GM19023 (cell line): ENCODE measurements around the gene MYL7.

Experiments
- ATAC-seq: cut with Tn5 transposase; IDR thresholded peaks from one replicate; pipeline ENCODE4 v1.9.1; 2021; ENCODE audit warnings: mild to moderate bottlenecking, moderate library complexity; ENCODE audit not compliant: unreplicated experiment

MYL7 gene

DNA sequence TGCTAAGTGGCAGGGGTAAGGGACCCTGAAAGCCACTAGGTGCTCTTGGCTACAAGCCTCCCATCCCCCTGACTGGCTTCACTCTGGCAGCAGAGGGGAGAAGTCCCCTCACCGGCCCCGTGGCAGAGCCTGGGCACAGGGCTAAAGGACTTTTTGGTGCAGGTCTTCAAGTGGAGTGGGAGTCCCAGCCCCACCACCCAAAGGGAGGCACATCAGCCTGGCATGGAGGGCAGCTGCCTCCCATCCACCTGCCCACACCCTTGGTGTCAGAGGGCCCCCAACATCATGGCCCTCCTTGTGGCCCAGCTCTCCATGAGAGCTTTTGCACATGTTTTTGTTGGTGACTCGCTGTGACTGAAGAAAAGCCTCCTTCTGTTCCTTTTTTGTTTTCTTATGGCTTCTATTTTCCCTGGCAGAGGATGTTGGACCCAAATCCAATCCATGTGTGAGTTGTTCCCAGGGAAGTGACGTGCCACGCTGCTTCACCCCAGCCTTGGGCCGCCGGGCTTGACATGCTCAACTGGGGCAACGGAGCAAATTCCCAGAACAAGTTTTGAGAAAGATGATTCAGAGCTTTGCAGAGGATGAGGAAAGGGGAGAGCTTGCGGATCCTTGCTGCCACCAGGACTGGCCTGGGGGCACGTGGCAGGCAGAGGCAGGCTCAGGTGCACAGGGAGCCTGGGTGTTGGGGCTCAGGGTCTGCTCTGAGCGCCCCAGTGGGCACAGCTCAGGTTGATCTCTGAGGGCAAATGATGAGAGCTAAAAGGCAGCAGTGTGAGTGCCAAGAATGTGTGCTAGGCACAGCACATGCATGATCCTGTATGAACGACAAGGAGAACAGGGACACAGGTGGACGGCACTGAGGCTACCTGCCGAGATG lies 38.9 kb downstream of the MYL7 start:
- no peak for ATAC-seq

DNA sequence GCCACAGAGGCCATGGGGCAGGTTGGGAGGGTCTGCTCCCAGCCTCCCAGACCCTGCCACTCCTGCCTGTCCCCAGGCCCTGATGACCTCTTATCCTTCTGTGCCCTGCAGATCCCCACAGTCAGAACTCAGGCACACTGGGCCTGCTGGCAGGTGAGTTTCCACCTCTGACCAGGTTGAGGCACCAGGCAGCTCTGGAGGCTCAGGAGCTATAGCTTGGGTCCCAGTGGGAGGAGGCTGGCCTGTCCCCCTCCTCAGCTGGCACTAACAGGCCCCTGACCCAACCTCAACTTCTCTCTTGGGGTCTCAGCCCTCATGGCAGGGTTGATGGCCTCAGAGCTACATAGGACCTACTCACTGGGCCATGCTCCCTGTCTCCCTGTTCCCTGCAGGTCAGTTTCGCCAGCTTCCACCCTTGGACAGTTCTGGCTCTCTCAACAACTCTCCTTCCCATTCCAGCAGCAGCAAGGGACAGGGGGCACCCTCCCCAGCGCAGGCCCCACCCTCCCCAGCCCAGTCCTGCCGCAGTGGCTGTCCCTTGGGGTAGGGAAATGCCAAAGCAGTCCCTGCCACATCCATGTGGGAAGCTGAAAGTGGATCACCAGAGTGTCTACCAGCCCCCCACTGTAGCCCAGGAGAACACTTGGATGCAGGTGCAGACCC lies 39.7 kb downstream of the MYL7 start:
- no peak for ATAC-seq

DNA sequence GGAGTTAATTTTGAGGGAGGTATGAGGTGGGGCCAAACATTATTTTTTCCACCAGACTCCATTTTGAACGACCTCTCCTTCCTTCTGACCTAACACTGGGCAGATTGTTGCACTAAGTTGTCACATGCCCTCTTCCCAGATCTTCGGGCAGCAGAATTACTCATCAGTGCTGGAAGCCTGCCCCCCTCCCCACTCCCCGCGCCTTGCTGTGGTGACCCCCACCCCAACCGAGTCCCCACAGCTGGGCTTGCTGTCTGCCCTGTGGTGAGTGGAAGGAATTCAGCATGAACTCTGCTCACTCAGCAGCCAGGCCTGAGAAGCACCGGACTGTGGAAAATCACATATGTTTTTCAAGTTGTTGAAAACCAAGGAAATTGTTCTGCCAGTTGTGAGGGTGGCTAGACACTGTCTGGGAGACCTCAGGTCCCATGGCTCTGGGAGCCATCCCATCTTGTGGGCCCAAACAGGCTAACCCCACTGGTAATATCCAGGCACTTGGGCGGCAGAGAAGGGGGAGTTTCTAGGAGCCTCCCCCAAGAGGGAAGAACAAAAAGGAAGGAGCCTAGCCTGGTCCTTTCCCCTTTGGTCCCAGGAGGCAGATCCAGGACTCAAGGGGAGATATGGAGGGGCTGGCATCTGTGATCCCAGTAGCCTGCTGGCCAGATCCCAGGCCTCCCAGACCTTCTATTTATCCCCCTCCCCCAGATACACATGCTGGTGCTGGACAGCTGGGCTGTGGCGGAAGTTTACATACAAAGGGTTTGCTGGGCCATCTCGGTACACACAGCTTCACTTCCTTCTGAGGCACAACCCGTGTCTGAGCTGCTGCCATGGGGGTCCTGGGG lies 40.5 kb downstream of the MYL7 start:
- ATAC-seq = no peak

DNA sequence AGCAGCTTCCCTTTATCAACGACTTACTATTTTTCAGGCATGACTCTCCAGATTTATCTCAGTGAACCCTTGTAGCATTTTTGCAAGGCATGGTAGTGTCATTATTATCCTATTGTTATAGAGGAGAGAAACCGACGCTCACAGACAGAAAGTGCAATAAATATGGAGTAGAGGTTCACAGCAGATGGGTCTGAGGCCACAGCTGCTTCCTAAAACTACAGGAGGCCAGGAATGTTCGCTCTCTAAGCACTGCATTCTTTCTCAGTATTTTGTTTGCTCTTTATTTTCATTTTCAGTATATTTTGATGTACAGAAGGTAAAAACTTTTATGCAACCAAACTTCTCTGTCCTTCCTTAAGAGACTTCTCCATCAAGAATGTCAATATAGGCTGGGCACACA lies 41.5 kb downstream of the MYL7 start:
- no peak for ATAC-seq

DNA sequence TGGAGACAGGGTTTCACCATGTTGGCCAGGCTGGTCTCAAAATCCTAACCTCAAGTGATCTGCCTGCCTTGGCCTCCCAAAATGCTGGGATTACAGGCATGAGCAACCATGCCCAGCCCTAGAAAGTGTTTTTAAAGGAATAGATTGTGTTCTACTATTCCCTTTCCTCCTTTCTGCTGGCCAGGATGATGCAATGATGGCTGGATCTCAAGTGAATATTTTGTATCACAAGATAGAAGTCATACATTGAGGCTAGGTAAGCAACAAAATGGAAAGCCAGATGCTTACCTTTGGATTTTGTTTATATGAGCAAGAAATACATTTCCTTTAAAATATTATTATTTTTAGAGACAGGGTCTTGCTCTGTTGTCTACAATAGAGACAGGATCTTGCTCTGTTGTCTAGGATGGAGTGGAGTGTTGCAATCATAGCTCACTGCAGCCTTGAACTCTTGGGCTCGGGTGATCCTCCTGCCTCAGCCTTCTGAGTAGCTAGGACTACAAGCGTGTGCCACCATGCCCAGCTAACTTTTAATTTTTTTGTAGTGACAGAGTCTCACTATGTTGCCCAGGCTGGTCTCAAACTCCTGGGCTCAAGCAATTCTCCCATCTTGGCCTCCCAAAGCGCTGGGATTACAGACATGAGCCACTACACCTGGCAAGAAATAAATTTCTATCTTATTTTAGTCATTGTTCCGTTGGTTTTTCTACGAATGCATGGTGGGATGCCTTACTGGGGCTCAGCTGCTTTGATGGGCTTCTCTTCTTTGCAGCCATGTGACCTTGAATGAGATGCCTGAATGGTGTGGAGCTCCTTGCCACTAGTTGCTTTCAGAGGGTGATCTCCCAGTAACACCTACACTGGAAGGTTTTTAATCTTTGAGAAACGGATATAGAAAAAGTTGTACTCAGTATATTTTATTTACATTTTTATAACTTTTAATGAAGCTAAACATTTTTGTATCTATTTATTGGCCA lies 42.8 kb downstream of the MYL7 start:
- ATAC-seq = no peak

DNA sequence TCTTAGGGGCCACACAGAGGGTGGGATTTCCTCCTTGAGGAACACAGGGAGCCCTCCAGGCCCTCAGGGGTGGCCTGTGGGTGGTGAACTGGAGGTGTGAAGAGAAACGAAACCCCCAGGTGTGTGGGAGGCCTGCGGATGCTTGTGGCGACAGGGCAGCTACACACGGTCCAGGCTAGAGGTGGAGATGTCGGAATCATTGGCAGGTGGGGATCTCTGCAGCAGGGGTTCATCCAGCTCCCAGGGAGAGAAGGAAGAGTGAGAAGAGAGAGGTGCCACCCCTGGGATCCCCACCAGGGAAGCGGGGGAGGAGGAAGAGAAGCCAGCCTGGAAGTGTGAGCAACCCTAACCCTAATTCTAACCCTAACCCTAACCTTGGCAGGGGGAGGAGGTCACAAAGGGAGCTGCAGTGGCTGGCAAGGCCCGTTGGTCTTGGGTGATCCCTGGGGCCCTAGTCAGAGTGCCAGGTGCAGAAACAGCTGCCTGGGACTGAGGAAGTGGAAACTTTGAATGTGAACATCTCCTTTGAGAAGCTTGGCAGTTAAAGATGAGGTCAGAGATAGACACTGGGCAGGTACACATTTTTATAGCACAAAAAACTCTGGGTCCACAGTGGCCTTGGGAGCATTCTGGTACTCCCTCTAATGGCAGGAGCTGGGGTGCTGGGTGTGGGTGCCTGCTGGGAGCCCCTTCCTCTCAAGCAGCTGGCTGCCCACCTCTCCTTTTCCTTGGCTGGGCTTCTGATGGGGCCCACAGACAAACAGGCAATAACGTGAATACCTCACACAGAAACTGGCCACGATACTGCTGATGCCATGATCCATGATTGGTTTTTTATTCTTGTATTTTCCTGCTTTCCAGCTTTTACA lies 43.8 kb downstream of the MYL7 start:
- ATAC-seq = peak; percentile 68

DNA sequence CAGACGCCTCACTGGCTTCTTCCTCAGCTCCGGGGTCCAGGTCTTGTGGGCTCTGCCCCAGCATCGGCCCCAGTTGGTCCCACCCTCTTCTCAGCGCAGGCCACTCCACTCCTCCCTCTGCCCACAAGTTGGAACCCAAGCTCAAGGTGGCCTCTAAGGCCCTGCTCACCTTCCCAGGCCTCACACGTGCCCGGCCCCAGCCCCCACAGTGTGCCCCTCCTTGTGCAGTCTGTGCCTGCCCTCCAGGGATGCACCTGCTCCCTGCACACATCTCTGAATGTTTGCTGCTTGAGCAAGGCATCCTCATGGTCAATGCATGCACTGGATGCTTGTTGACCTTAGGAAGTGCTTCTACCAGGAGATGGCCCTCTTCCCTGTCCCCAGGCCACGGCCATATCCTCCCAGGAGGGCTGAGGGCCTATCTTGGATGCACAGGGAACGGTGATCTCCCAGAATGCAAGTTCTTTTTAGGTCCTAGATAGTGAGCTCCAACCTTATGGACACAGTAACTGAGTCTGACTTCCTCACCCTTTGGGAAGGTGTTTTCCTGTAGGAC lies 44.7 kb downstream of the MYL7 start:
- no peak for ATAC-seq

DNA sequence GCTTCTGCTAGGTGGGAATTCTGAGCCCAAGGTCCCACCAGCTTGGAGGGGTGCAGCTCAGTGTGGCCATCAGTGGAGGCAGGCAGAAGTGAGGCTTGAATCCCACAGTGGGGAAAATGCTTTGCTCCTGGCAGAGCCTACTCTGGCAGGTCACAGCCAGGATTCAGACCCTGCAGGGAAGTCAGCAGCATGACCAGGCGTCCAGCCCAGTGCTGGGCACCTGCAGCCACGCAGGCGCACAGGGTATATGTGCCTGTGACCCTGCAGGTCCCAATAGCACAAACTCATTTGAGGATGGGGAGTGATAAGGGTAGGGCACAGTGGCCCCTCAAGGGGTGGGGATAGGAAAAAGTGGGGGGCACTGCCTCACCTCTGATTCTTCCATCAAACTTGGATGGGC lies 45.4 kb downstream of the MYL7 start:
- no peak for ATAC-seq

DNA sequence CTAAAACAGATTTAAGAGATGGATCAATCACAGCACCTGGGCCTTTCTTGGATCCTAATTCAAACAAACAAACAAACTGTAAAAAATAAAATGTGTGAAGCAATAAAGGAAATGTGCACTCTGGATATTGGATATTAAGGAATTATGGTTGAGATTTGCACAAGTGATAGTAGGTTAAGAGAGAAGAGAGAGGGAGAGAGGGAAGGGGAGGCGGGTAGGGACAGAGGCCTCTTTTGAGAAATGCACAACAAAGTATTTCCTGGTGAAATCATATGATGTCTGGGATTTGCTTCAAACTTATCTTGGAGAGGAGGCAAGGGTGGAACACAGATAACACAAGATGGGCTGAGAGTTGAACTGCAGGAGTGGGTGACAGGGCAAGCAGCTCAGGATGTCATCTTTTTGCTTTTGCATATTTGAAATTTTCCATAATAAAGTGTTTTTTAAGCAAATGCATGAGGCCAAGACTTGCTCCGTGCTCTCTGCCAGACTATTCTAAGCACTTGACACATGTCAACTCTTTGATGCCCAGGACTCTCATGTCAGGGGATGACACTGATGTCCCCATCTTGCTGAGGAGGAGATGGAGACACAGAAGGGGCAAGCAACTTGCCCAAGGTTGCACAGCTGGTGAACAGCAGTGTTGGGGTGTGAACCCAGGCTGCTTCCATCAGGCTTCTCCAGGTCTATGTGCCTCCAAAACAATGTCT lies 46.1 kb downstream of the MYL7 start:
- ATAC-seq = no peak

DNA sequence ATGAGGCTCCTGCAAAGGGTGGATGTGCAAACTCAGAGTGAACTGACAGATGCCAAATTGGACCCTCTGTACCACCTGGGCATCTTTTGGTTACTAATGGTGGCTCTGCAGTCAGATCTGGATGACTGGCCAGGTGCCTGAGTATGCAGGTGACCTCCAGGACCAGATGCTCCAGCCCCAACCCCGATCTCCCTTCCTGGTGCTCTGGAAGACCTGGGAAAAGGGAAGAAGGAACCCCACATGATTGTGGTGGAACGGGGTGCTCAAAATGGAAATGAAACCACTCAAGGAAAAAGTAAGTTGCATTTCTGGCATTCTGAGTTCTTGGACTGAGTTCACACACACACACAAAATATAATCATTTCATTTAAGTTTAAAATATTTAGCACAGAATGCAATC lies 46.8 kb downstream of the MYL7 start:
- ATAC-seq = no peak

DNA sequence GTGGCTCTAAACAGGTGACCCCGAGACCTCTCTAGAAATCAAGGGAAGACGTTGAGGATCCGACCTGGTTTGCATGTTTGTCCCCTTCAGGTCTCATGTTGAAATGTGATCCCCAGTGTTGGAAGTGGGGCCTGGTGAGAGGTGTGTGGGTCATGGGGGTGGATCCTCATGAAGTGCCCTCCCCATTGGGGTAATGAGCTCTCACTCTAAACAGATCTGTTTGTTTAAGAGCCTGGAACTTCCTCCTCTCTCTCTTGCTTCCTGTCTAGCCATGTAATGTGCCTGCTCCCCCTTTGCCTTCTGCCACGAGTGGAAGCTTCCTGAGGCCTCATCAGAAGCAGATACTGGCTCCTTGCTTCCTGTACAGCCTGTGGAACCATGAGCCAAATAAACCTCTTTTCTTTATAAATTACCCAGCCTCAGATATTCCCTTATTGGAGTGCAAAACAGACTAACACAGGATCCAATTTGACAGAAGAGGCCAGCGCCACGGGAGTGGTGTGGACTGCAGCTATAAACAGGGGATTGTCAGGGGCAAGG lies 48.0 kb downstream of the MYL7 start:
- ATAC-seq = no peak
